K562 (cell line): ENCODE measurements around the gene AHNAK. TPM values are rescaled to one million over a fixed set of nuclear protein-coding genes. Genes with fewer than 3 reads are reported as not detected.

ENCODE experiments used
- CGGBP1 ChIP-seq: fragments of 250-450 bp; sonication (Bioruptor Pico); IDR thresholded peaks from 2 replicates; pipeline ENCODE4 v1.9.0; 2021; ENCODE audit warnings: mild to moderate bottlenecking
- DACH1 ChIP-seq: fragments of 450-650 bp; IDR thresholded peaks from 2 replicates; pipeline ENCODE4 v1.6.1; 2018; ENCODE audit not compliant: partially characterized antibody
- EZH2 ChIP-seq: IDR thresholded peaks from 2 replicates; pipeline ENCODE4 v1.6.1; 2012; ENCODE audit warnings: low read depth, mild to moderate bottlenecking, inconsistent platforms, low read length, borderline replicate concordance
- FOS ChIP-seq: IDR thresholded peaks from 3 replicates; pipeline ENCODE4 v1.6.1; 2011; ENCODE audit not compliant: insufficient read length; ENCODE audit errors: extremely low read depth
- FOXA3 ChIP-seq, 2 experiments: fragments of 450-650 bp in 1 of 2; sonication (generic) in 1 of 2; formaldehyde crosslinking; IDR thresholded peaks in 1 of 2; conservative IDR thresholded peaks in 1 of 2; 2 replicates each; pipeline versions ENCODE4 v1.4.0 to v1.8.0; 2020 to 2022; ENCODE audit warnings: mild to moderate bottlenecking in 2 of 2, missing genetic modification reagents in 1 of 2
- FOXJ3 ChIP-seq: sonication (generic); formaldehyde crosslinking; IDR thresholded peaks from 2 replicates; pipeline ENCODE4 v1.4.0; 2020; ENCODE audit warnings: mild to moderate bottlenecking, missing genetic modification reagents
- FOXO4 ChIP-seq: fragments of 450-650 bp; formaldehyde crosslinking; IDR thresholded peaks from 2 replicates; pipeline ENCODE4 v1.4.0; 2020; ENCODE audit warnings: mild to moderate bottlenecking, moderate library complexity
- HBP1 ChIP-seq: fragments of 450-650 bp; formaldehyde crosslinking; IDR thresholded peaks from 2 replicates; pipeline ENCODE4 v1.4.0; 2022; ENCODE audit warnings: missing genetic modification characterization
- HMBOX1 ChIP-seq: sonication (generic); IDR thresholded peaks from 2 replicates; pipeline ENCODE4 v1.6.1; 2016
- KHSRP ChIP-seq: fragments of 450-650 bp; IDR thresholded peaks from 2 replicates; pipeline ENCODE4 v1.6.1; 2017
- MYBL2 ChIP-seq, 2 experiments: fragments of 450-650 bp in 1 of 2; sonication (generic) in 1 of 2; formaldehyde crosslinking in 1 of 2; IDR thresholded peaks; 2 replicates each; pipeline versions ENCODE4 v1.6.1 to v1.8.1; 2017 to 2022; ENCODE audit warnings: borderline replicate concordance in 1 of 2, inconsistent platforms in 1 of 2, low read depth in 1 of 2, mild to moderate bottlenecking in 1 of 2, missing genetic modification reagents in 1 of 2, moderate library complexity in 1 of 2
- PKNOX1 ChIP-seq: fragments of 450-650 bp; IDR thresholded peaks from 2 replicates; pipeline ENCODE4 v1.6.1; 2016
- SETDB1 ChIP-seq: IDR thresholded peaks from one replicate; pipeline ENCODE4 v1.6.1; 2012; ENCODE audit warnings: low read length, control low read depth, inconsistent platforms
- VEZF1 ChIP-seq: fragments of 200-800 bp; sonication (Bioruptor generic); IDR thresholded peaks from 2 replicates; pipeline ENCODE4 v1.6.1; 2017; ENCODE audit warnings: missing genetic modification characterization, missing compliant biosample characterization
- WHSC1 ChIP-seq: IDR thresholded peaks from one replicate; pipeline ENCODE4 v1.6.1; 2012; ENCODE audit warnings: low read length, control low read depth, inconsistent platforms
- ZBED1 ChIP-seq: IDR thresholded peaks from 2 replicates; pipeline ENCODE4 v1.6.1; 2014
- ZNF3 ChIP-seq: fragments of 250-450 bp; sonication (Bioruptor Pico); IDR thresholded peaks from 2 replicates; pipeline ENCODE4 v1.5.0; 2021; ENCODE audit warnings: mild to moderate bottlenecking, moderate library complexity
- ZNF695 ChIP-seq: fragments of 450-650 bp; formaldehyde crosslinking; IDR thresholded peaks from 2 replicates; pipeline ENCODE4 v1.4.0; 2020; ENCODE audit warnings: mild to moderate bottlenecking, moderate library complexity
- ZNF740 ChIP-seq, 3 experiments: fragments of 200-800 bp in 1 of 3; sonication (Bioruptor generic) in 1 of 3; sonication (generic) in 1 of 3; formaldehyde crosslinking in 1 of 3; IDR thresholded peaks; 2 replicates each; pipeline versions ENCODE4 v1.6.1 to v1.8.0; 2016 to 2022; ENCODE audit warnings: mild to moderate bottlenecking in 2 of 3, missing compliant biosample characterization in 2 of 3, missing genetic modification characterization in 2 of 3, missing genetic modification reagents in 1 of 3
- polyA plus RNA-seq, 8 experiments: library from polyadenylated mRNA; depleted of rRNA in 4 of 8; stranded (reverse) in 5 of 8; unstranded in 3 of 8; fragments of >200 nt; fragmentation: Nextera tagmentation in 2 of 8; fragmentation: Illumina TruSeq in 1 of 8; extraction: Ambion mirVana in 2 of 8; extraction: Trizol in 1 of 8; gene quantifications; 2 replicates each; pipeline versions ENCODE4 v1.2.1 to v1.2.3, GENCODE V29; 2011 to 2014; ENCODE audit warnings: inconsistent platforms in 1 of 8, missing spikeins in 1 of 8
- total RNA-seq, 7 experiments: library from RNA; depleted of rRNA in 6 of 7; stranded (reverse); fragments of >200 nt in 6 of 7; fragmentation: Illumina TruSeq in 2 of 7; extraction: Trizol in 2 of 7; gene quantifications; 2 replicates each; pipeline versions ENCODE4 v1.2.1 to v1.2.3, GENCODE V29; 2011 to 2021; ENCODE audit warnings: low replicate concordance in 1 of 7

Gene AHNAK
- total and polyA plus RNA-seq, 9 of the 15 experiments (the other 6 are each of a cell fraction or from before 2014, with no cell fraction given) = 1.5 to 89.7 (median 45.0) TPM

GRCh38 chr11:62553080-62553838 is 6.7 kb upstream of the AHNAK start (continued):
- TF ChIP-seq VEZF1 (CRISPR knock-in tag) = peak; percentile 96
- no peak for TF ChIP-seq ZNF3 (CRISPR knock-in tag)
- TF ChIP-seq SETDB1 = no peak
- peak; percentile 77 for TF ChIP-seq PKNOX1
- 0 out of 2 replicates have a peak, but pooled peaks have one; percentile 1 for TF ChIP-seq KHSRP
- TF ChIP-seq ZNF695 (CRISPR knock-in tag) = no peak
- no peak for TF ChIP-seq EZH2
- no peak for TF ChIP-seq DACH1
- peak; percentile 68 to 91 for TF ChIP-seq FOXA3 (CRISPR knock-in tag; conservative IDR thresholded peaks at IDR 0.05 in 1 of 2, IDR thresholded peaks at IDR 0.05 in 1 of 2)
- TF ChIP-seq MYBL2 (IDR thresholded peaks at IDR 0.05; ENCODE audit: low read depth) = no peak
- TF ChIP-seq MYBL2 (CRISPR knock-in tag; IDR thresholded peaks at IDR 0.05; ENCODE audit: borderline replicate concordance) = no peak
- TF ChIP-seq FOXO4 (CRISPR knock-in tag) = no peak
- TF ChIP-seq CGGBP1 (CRISPR knock-in tag) = no peak
- no peak for TF ChIP-seq FOS
- no peak for TF ChIP-seq FOXJ3 (CRISPR knock-in tag)
- TF ChIP-seq ZBED1 = no peak
- no peak for TF ChIP-seq ZNF740 (CRISPR knock-in tag; IDR thresholded peaks at IDR 0.05)
- TF ChIP-seq ZNF740 (tag; IDR thresholded peaks at IDR 0.05) = peak in 1 of 2 experiments; percentile 46; a peak in 1 of 4 replicates
- no peak for TF ChIP-seq WHSC1
- peak; percentile 95 for TF ChIP-seq HBP1 (CRISPR knock-in tag)
- peak; percentile 68 for TF ChIP-seq HMBOX1
